Measurements from ENCODE around the gene RETREG3.
A peak's percentile ranks its signal among the peaks of the same experiment; 100 is the strongest.
"Not testable (repeated sequence)": the region's sequence is repeated elsewhere in the genome, so short reads cannot be mapped to it uniquely, and the experiment has no call there.

Gene RETREG3

GRCh38 chr17:42609182-42609813, at the start of gene RETREG3, which contains the start of gene TUBG1:
Gene RETREG3, minus strand, starts transcription at chr17:42609374. Its CDS starts 50 bp downstream, at chr17:42609324.
Gene TUBG1, plus strand, starts transcription at chr17:42609683. Its CDS starts 55 bp downstream, at chr17:42609738.
- peak; percentile 99 for DNase-seq (ENCODE audit: low read depth)

GRCh38 chr17:42657824-42658588, 48.8 kb upstream of the RETREG3 start:
- DNase-seq (ENCODE audit: low read depth) = no peak

- no peak for DNase-seq (ENCODE audit: low read depth)
These were observed 46.4 kb upstream of the RETREG3 start for GRCh38 chr17:42655528-42655927.

GRCh38 chr17:42653179-42654124, 44.3 kb upstream of the RETREG3 start:
- no peak for DNase-seq (ENCODE audit: low read depth)

- no peak for DNase-seq (ENCODE audit: low read depth)
These were observed 42.2 kb upstream of the RETREG3 start for GRCh38 chr17:42651392-42651791.

- DNase-seq (ENCODE audit: low read depth) = no peak
These were observed 38.6 kb upstream of the RETREG3 start for GRCh38 chr17:42647778-42648177.

GRCh38 chr17:42642336-42642735, 33.2 kb upstream of the RETREG3 start:
- DNase-seq (ENCODE audit: low read depth) = no peak

GRCh38 chr17:42640121-42640520, 30.9 kb upstream of the RETREG3 start:
- DNase-seq (ENCODE audit: low read depth) = no peak

- no peak for DNase-seq (ENCODE audit: low read depth)
These were observed 30.4 kb upstream of the RETREG3 start for GRCh38 chr17:42639525-42640113.

GRCh38 chr17:42632949-42633444, 23.8 kb upstream of the RETREG3 start:
- no peak for DNase-seq (ENCODE audit: low read depth)

GRCh38 chr17:42629411-42630009, 20.3 kb upstream of the RETREG3 start:
- DNase-seq (ENCODE audit: low read depth) = no peak

GRCh38 chr17:42627032-42627764, 18.0 kb upstream of the RETREG3 start:
- DNase-seq (ENCODE audit: low read depth) = not testable (repeated sequence)

GRCh38 chr17:42623732-42624596, 14.8 kb upstream of the RETREG3 start:
- DNase-seq (ENCODE audit: low read depth) = no peak

- DNase-seq (ENCODE audit: low read depth) = no peak
These were observed 14.1 kb upstream of the RETREG3 start for GRCh38 chr17:42623271-42623670.

- DNase-seq (ENCODE audit: low read depth) = not testable (repeated sequence)
These were observed 12.8 kb upstream of the RETREG3 start for GRCh38 chr17:42621987-42622386.

GRCh38 chr17:42618442-42619150, 9.4 kb upstream of the RETREG3 start:
- DNase-seq (ENCODE audit: low read depth) = no peak

GRCh38 chr17:42617956-42618431, 8.8 kb upstream of the RETREG3 start:
- no peak for DNase-seq (ENCODE audit: low read depth)

GRCh38 chr17:42613699-42614295, 4.6 kb upstream of the RETREG3 start:
- no peak for DNase-seq (ENCODE audit: low read depth)
